SK-N-SH (cell line): ENCODE measurements around the gene PLA2G6.

Source experiments
- CTCF ChIP-seq: fragments of 200-600 bp; sonication (generic); IDR thresholded peaks from 2 replicates; pipeline ENCODE4 v1.6.1; 2017; ENCODE audit warnings: antibody characterized with exemption, mild to moderate bottlenecking, moderate library complexity
- FOXJ3 ChIP-seq: sonication (generic); formaldehyde crosslinking; IDR thresholded peaks from 2 replicates; pipeline ENCODE4 v1.5.1; 2020; ENCODE audit warnings: mild to moderate bottlenecking, missing genetic modification reagents
- GABPA ChIP-seq: IDR thresholded peaks from 2 replicates; pipeline ENCODE4 v1.4.0; 2012; ENCODE audit warnings: low read depth, mild to moderate bottlenecking
- MEF2A ChIP-seq: IDR thresholded peaks from 2 replicates; pipeline ENCODE4 v1.4.0; 2012; ENCODE audit warnings: low read depth, borderline replicate concordance
- POLR2AphosphoS5 ChIP-seq: IDR thresholded peaks from 2 replicates; pipeline ENCODE4 v1.6.1; 2012; ENCODE audit warnings: low read depth, low read length
- RAD21 ChIP-seq: IDR thresholded peaks from 2 replicates; pipeline ENCODE4 v1.6.1; 2012; ENCODE audit warnings: mild to moderate bottlenecking, low read length
- SIN3A ChIP-seq: IDR thresholded peaks from 2 replicates; pipeline ENCODE4 v1.6.1; 2012; ENCODE audit warnings: low read depth, mild to moderate bottlenecking, low read length, moderate library complexity, borderline replicate concordance
- TCF12 ChIP-seq: IDR thresholded peaks from 2 replicates; pipeline ENCODE4 v1.4.0; 2012
- USF2 ChIP-seq: fragments of 150-350 bp; IDR thresholded peaks from 2 replicates; pipeline ENCODE4 v1.6.1; 2017; ENCODE audit warnings: antibody characterized with exemption, low read length, low read depth, borderline replicate concordance
- ZBTB33 ChIP-seq: IDR thresholded peaks from 2 replicates; pipeline ENCODE4 v1.4.0; 2012; ENCODE audit warnings: low read depth, borderline replicate concordance

GRCh38 chr22:38187413-38188212, 6.0 kb upstream of the PLA2G6 start:
- TF ChIP-seq CTCF (no peak), MEF2A (no peak), POLR2AphosphoS5 (no peak), FOXJ3 (CRISPR knock-in tag) (no peak), SIN3A (no peak), GABPA (no peak), USF2 (no peak), RAD21 (no peak), ZBTB33 (no peak), TCF12 (no peak)
